ENCODE measurements around the gene MTARC2. TPM values are rescaled to one million over a fixed set of nuclear protein-coding genes. Genes with fewer than 3 reads are reported as not detected.
A peak's percentile ranks its signal among the peaks of the same experiment; 100 is the strongest.
"Not testable (repeated sequence)": the region's sequence is repeated elsewhere in the genome, so short reads cannot be mapped to it uniquely, and the experiment has no call there.

MTARC2 gene
- total RNA-seq, 1 donor from 2014 or later = 56.6 TPM

GRCh38 chr1:220732621-220733020 is 15.5 kb upstream of the MTARC2 start:
- H3K4me1 ChIP-seq = peaks cover 29% of the 10 kb centered on the region
- H3K36me3 ChIP-seq = no peaks in the 10 kb centered on the region
- H3K4me3 ChIP-seq = peak overlapping the region; percentile 36
- peak overlapping the region; percentile 81 for H3K27ac ChIP-seq
- H3K9me3 ChIP-seq = no peaks in the 10 kb centered on the region
- no peak for TF ChIP-seq CTCF (IDR thresholded peaks at IDR 0.05)
- no peaks in the 10 kb centered on the region for H3K27me3 ChIP-seq (ENCODE audit: low read depth)
- ATAC-seq = peak; percentile 64 to 65
- intact Hi-C loops (cut with DNase I) = no loop called here
- DNase-seq = no peak

GRCh38 chr1:220733086-220733601 is 15.0 kb upstream of the MTARC2 start:
- TF ChIP-seq CTCF (IDR thresholded peaks at IDR 0.05) = peak; percentile 82
- Histone ChIP-seq H3K27ac (peak overlapping the region; percentile 81), H3K9me3 (no peaks in the 10 kb centered on the region), H3K36me3 (no peaks in the 10 kb centered on the region), H3K27me3 (ENCODE audit: low read depth) (no peaks in the 10 kb centered on the region), H3K4me1 (peaks cover 29% of the 10 kb centered on the region), H3K4me3 (peak overlapping the region; percentile 36)
- ATAC-seq (peak; percentile 94 to 95), DNase-seq (peak; percentile 66)
- intact Hi-C loops (cut with DNase I) = no loop called here

- no peak for TF ChIP-seq CTCF (IDR thresholded peaks at IDR 0.05)
- ATAC-seq (peak; percentile 82 to 89), DNase-seq (no peak)
- H3K36me3 ChIP-seq = no peaks in the 10 kb centered on the region
- intact Hi-C loops (cut with DNase I) = no loop called here
- peak overlapping the region; percentile 10 for H3K27ac ChIP-seq
- no peaks in the 10 kb centered on the region for H3K27me3 ChIP-seq (ENCODE audit: low read depth)
- H3K4me1 ChIP-seq = peaks cover 29% of the 10 kb centered on the region
- no peak overlapping the region for H3K4me3 ChIP-seq
- H3K9me3 ChIP-seq = no peaks in the 10 kb centered on the region
Measured at GRCh38 chr1:220734571-220735326, 13.4 kb upstream of the MTARC2 start.

- ATAC-seq; DNase-seq; H3K4me3 ChIP-seq; H3K27ac ChIP-seq; intact Hi-C loops (cut with DNase I); H3K27me3 ChIP-seq (ENCODE audit: low read depth); H3K36me3 ChIP-seq; H3K9me3 ChIP-seq: not testable (repeated sequence)
- peaks cover 29% of the 10 kb centered on the region for H3K4me1 ChIP-seq
Measured at GRCh38 chr1:220736283-220736682, 11.8 kb upstream of the MTARC2 start.

GRCh38 chr1:220741349-220741748 is 6.8 kb upstream of the MTARC2 start:
- no peaks in the 10 kb centered on the region for H3K36me3 ChIP-seq
- ATAC-seq (no peak), DNase-seq (no peak)
- no peaks in the 10 kb centered on the region for H3K9me3 ChIP-seq
- TF ChIP-seq CTCF (IDR thresholded peaks at IDR 0.05) = no peak
- no peaks in the 10 kb centered on the region for H3K4me1 ChIP-seq
- intact Hi-C loops (cut with DNase I) = no loop called here
- H3K4me3 ChIP-seq = no peak overlapping the region
- no peak overlapping the region for H3K27ac ChIP-seq
- H3K27me3 ChIP-seq (ENCODE audit: low read depth) = no peaks in the 10 kb centered on the region

GRCh38 chr1:220741825-220742224 is 6.3 kb upstream of the MTARC2 start:
- no peaks in the 10 kb centered on the region for H3K9me3 ChIP-seq
- intact Hi-C loops (cut with DNase I) = no loop called here
- TF ChIP-seq CTCF (IDR thresholded peaks at IDR 0.05) = no peak
- no peaks in the 10 kb centered on the region for H3K4me1 ChIP-seq
- no peaks in the 10 kb centered on the region for H3K36me3 ChIP-seq
- no peaks in the 10 kb centered on the region for H3K27me3 ChIP-seq (ENCODE audit: low read depth)
- H3K27ac ChIP-seq = no peak overlapping the region
- ATAC-seq (no peak), DNase-seq (no peak)
- H3K4me3 ChIP-seq = no peak overlapping the region

All from lower lobe of right lung (tissue), 2 donors.